Upper lobe of left lung (tissue), 6 donors: ENCODE measurements around the gene TMEM101. TPM values are rescaled to one million over a fixed set of nuclear protein-coding genes. Genes with fewer than 3 reads are reported as not detected.

ENCODE experiments used
- ATAC-seq, 2 donors: fragments of 200-7000 bp; cut with Tn5 transposase; one replicate each; pipeline ENCODE4 v1.9.1; 2022; ENCODE audit warnings: mild to moderate bottlenecking in 2 of 2, moderate library complexity in 2 of 2; ENCODE audit not compliant: low FRiP score in 2 of 2
- DNase-seq, 2 donors: peaks; one replicate each; pipeline ENCODE4 v3.0.0-alpha.2; 2019 to 2020
- H3K27ac ChIP-seq, 4 donors: fragments of 200-600 bp; sonication (generic); one replicate each; pipeline ENCODE4 v1.5.1; 2016 to 2019
- H3K27me3 ChIP-seq, 4 donors: fragments of 200-600 bp; sonication (generic); one replicate each; pipeline ENCODE4 v1.5.1; 2017 to 2019
- H3K36me3 ChIP-seq, 4 donors: fragments of 200-600 bp; sonication (generic); one replicate each; pipeline ENCODE4 v1.5.1; 2016 to 2019
- H3K4me1 ChIP-seq, 4 donors: fragments of 200-600 bp; sonication (generic); one replicate each; pipeline ENCODE4 v1.5.1; 2018 to 2019
- H3K4me3 ChIP-seq, 4 donors: fragments of 200-600 bp; sonication (generic); one replicate each; pipeline ENCODE4 v1.5.1; 2017 to 2019; ENCODE audit warnings: mild to moderate bottlenecking in 2 of 4, moderate library complexity in 1 of 4
- H3K9me3 ChIP-seq, 4 donors: fragments of 200-600 bp; sonication (generic); one replicate each; pipeline ENCODE4 v1.5.1; 2018 to 2019
- CTCF ChIP-seq, 6 experiments: fragments of 450-650 bp in 4 of 6; fragments of 200-600 bp in 2 of 6; sonication (generic) in 2 of 6; IDR thresholded peaks; one replicate each; pipeline ENCODE4 v1.5.1; 2016 to 2019; ENCODE audit warnings: antibody characterized with exemption in 6 of 6
- EP300 ChIP-seq, 4 donors: sonication (generic); formaldehyde crosslinking; IDR thresholded peaks; one replicate each; pipeline ENCODE4 v1.5.1; 2017; ENCODE audit warnings: antibody characterized with exemption in 4 of 4, control low read depth in 2 of 4
- POLR2A ChIP-seq, 4 donors: fragments of 450-650 bp; IDR thresholded peaks; one replicate each; pipeline ENCODE4 v1.5.1; 2016 to 2017; ENCODE audit warnings: antibody characterized with exemption in 4 of 4, mild to moderate bottlenecking in 2 of 4
- POLR2AphosphoS5 ChIP-seq, 2 donors: sonication (generic); formaldehyde crosslinking; IDR thresholded peaks; one replicate each; pipeline ENCODE4 v1.5.1; 2017; ENCODE audit warnings: antibody characterized with exemption in 2 of 2
- WGBS, 2 donors: methylation state at CpG; one replicate each; pipeline ENCODE4 v1.1.5; 2017 to 2018; 5-methylcytosine and 5-hydroxymethylcytosine counted together
- total RNA-seq, 6 donors: library from RNA; depleted of rRNA in 4 of 6; stranded (reverse); fragments of >200 nt in 4 of 6; gene quantifications; one replicate each; pipeline versions ENCODE4 v1.1.0 to v1.2.1, GENCODE V29; 2016 to 2021
- donor health status: DM: no; HTN: no; CAD: no; lungs with moderate emphysema.
- donor health status: DM: no; HTN: yes; CAD: no; lungs with severe emphysema.

Gene TMEM101
- total RNA-seq, 6 donors from 2014 or later, result 10.5 to 36.9 (median 29.1) TPM

DNA sequence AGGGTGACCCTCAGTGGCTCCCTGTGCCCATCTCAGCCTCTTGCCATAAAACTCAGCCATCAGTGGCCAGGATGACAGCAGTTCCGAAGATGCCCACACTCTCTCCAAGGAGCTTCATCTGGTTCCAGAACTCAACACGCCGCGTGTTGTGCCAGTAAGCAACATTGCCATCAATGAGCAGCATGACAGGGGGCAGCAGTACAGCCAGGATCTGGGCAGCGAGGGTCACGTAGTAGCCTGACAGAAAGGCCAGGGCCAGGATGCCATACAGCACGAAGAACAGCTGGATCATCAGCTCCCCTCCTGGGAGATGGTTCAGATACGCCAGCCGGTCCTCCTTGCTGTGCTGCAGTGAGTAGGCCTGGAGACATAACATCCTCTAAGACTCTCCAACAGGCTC is 2.9 kb downstream of the TMEM101 start:
- H3K4me1 ChIP-seq, result peaks cover 23 to 40% (median 28%) of the 10 kb centered on the region in 4 donors
- WGBS, 2 donors, result 89 to 99% methylated on average over 3 to 8 of the region's 9 CpGs
- no peak for TF ChIP-seq POLR2AphosphoS5 (IDR thresholded peaks at IDR 0.05)
- TF ChIP-seq POLR2A (IDR thresholded peaks at IDR 0.05), result no peak
- TF ChIP-seq EP300 (IDR thresholded peaks at IDR 0.05), result no peak
- TF ChIP-seq CTCF (IDR thresholded peaks at IDR 0.05), result no peak
- no peaks in the 10 kb centered on the region for H3K27me3 ChIP-seq
- DNase-seq (no peak), ATAC-seq (no peak)
- no peak overlapping the region for H3K4me3 ChIP-seq
- H3K36me3 ChIP-seq, result peaks cover 0 to 24% (median 9%) of the 10 kb centered on the region in 4 donors
- no peaks in the 10 kb centered on the region for H3K9me3 ChIP-seq
- H3K27ac ChIP-seq, result no peak overlapping the region

DNA sequence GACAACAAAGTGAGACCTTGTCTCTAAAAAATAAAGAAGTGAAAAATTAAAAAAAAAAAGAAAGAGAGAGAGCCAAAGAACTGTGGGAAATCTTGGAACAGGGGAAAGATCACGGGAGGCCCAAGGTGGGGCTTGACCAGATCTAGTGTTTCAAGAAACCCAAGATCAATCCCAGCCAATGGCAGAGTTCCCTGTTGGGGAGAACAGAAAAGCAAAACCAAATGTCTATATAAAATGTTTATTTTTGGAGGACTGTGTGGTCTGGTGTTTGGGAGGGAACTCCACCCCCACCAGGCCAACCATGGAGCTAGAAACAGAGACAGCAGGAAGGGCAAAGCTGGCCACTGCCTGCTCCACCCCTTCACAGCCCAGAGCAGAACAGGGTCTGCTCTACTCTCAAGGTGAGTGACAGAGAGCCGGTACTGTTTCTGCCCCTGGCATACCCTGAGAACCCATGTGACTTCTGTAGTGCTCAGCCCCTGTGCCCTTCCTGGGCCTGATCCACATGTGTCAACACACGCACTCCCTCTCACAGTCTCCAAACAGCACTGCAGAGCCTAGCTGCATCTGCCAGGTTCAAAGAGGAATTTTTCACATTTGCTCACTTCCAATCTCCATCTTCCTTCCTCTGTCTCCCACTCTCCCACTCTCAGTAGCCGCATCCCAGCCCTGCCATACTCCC is 3.7 kb downstream of the TMEM101 start:
- Histone ChIP-seq H3K27me3 (peaks cover 0 to 2% (median 0%) of the 10 kb centered on the region in 4 donors), H3K4me3 (no peak overlapping the region), H3K4me1 (peaks cover 26 to 46% (median 32%) of the 10 kb centered on the region in 4 donors), H3K9me3 (no peaks in the 10 kb centered on the region), H3K27ac (no peak overlapping the region), H3K36me3 (peaks cover 0 to 24% (median 9%) of the 10 kb centered on the region in 4 donors)
- ATAC-seq (no peak), DNase-seq (no peak)
- 59 to 65% methylated on average over 4 of the region's 4 CpGs for WGBS, 2 donors
- TF ChIP-seq CTCF (IDR thresholded peaks at IDR 0.05) (no peak), POLR2A (IDR thresholded peaks at IDR 0.05) (no peak), POLR2AphosphoS5 (IDR thresholded peaks at IDR 0.05) (no peak), EP300 (IDR thresholded peaks at IDR 0.05) (no peak)

DNA sequence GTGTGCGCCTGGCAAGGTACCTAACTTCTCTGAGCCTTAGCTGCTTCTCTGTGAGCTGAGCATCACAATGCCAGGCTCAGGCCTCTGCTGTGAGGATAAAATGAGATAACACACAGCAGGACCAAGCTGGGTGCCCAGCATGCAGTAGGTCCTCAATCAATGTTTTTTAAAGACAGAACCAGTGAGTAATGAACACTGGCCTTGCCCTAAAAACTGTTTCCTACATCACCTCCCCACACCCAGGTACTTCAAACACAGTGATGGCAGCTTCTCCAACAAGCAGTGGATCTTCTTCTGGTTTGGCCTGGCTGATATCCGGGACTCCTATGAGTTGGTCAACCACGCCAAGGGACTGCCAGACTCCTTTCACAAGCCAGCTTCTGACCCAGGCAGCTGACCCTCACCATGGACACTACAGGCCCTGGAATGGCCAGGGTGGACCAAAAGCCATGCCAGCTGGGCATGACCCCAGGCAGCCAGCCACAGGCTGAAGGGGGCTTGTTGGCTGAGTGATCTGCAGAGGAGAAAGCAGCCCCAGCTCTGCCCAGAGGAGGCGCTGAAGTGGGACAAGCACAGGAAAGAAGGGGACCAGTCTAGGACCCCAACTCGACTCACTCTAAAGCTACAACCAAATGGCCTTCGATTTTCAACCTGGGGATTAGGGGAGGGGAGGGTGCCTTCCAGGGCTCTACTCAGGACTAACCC is 6.4 kb downstream of the TMEM101 start:
- Histone ChIP-seq H3K27ac (no peak overlapping the region), H3K36me3 (peaks cover 0 to 24% (median 9%) of the 10 kb centered on the region in 4 donors), H3K4me3 (no peak overlapping the region), H3K9me3 (no peaks in the 10 kb centered on the region), H3K4me1 (peaks cover 33 to 48% (median 34%) of the 10 kb centered on the region in 4 donors), H3K27me3 (peaks cover 0 to 20% (median 14%) of the 10 kb centered on the region in 4 donors)
- no peak for DNase-seq
- WGBS, 2 donors, result 68 to 83% methylated on average over 3 to 6 of the region's 6 CpGs
- TF ChIP-seq POLR2A (IDR thresholded peaks at IDR 0.05) (no peak), POLR2AphosphoS5 (IDR thresholded peaks at IDR 0.05) (no peak), EP300 (IDR thresholded peaks at IDR 0.05) (no peak), CTCF (IDR thresholded peaks at IDR 0.05) (no peak)
- ATAC-seq, result no peak

- DNase-seq (peak in 1 of 2 donors; percentile 86), ATAC-seq (peak in 1 of 2 donors; percentile 43)
- Histone ChIP-seq H3K4me1 (peaks cover 32 to 48% (median 34%) of the 10 kb centered on the region in 4 donors), H3K36me3 (peaks cover 0 to 24% (median 9%) of the 10 kb centered on the region in 4 donors), H3K9me3 (no peaks in the 10 kb centered on the region), H3K27me3 (peaks cover 0 to 20% (median 14%) of the 10 kb centered on the region in 4 donors), H3K27ac (peak overlapping the region in 2 of 4 donors; percentile 78 to 81), H3K4me3 (peak overlapping the region; percentile 44 to 66 (median 56))
- TF ChIP-seq POLR2AphosphoS5 (IDR thresholded peaks at IDR 0.05) (no peak), CTCF (IDR thresholded peaks at IDR 0.05) (peak in 2 of 6 experiments; percentile 4 to 22)
- WGBS, 2 donors, result 15 to 22% methylated on average over 8 to 16 of the region's 37 CpGs
Observed at GRCh38 chr17:44007346-44008204, 7.2 kb downstream of the TMEM101 start.
